CMK (cell line): ENCODE results near the gene PRKCE.

Experiments
- DNase-seq: peaks from one replicate; pipeline ENCODE4 v3.0.0-alpha.2; 2010; ENCODE audit warnings: low read depth

The PRKCE gene

GRCh38 chr2:45964223-45964841, 312.9 kb downstream of the PRKCE start:
- no peak for DNase-seq

- DNase-seq: no peak
Observed at GRCh38 chr2:45964906-45965305, 313.4 kb downstream of the PRKCE start.

GRCh38 chr2:45965871-45966498, 314.5 kb downstream of the PRKCE start:
- DNase-seq: no peak

- no peak for DNase-seq
Observed at GRCh38 chr2:45968946-45969584, 317.6 kb downstream of the PRKCE start.

GRCh38 chr2:45973426-45973825, 322.0 kb downstream of the PRKCE start:
- DNase-seq: no peak

- no peak for DNase-seq
Observed at GRCh38 chr2:45974056-45974455, 322.6 kb downstream of the PRKCE start.

GRCh38 chr2:45974762-45975408, 323.4 kb downstream of the PRKCE start:
- DNase-seq: no peak

- no peak for DNase-seq
Observed at GRCh38 chr2:45975752-45976517, 324.5 kb downstream of the PRKCE start.

GRCh38 chr2:45978302-45978859, 326.9 kb downstream of the PRKCE start:
- DNase-seq: no peak

- DNase-seq: no peak
Observed at GRCh38 chr2:45979065-45979464, 327.6 kb downstream of the PRKCE start.

- DNase-seq: no peak
Observed at GRCh38 chr2:45980161-45980865, 328.8 kb downstream of the PRKCE start.

- no peak for DNase-seq
Observed at GRCh38 chr2:45981384-45981930, 330.0 kb downstream of the PRKCE start.

GRCh38 chr2:45982096-45982495, 330.6 kb downstream of the PRKCE start:
- no peak for DNase-seq

- no peak for DNase-seq
Observed at GRCh38 chr2:45983213-45983612, 331.7 kb downstream of the PRKCE start.

GRCh38 chr2:45984366-45984765, 332.9 kb downstream of the PRKCE start:
- no peak for DNase-seq

GRCh38 chr2:45984896-45985473, 333.5 kb downstream of the PRKCE start:
- DNase-seq: no peak

- no peak for DNase-seq
Observed at GRCh38 chr2:45986509-45986908, 335.0 kb downstream of the PRKCE start.

GRCh38 chr2:45987856-45988255, 336.4 kb downstream of the PRKCE start:
- no peak for DNase-seq

- DNase-seq: no peak
Observed at GRCh38 chr2:45988879-45989278, 337.4 kb downstream of the PRKCE start.

- DNase-seq: no peak
Observed at GRCh38 chr2:45990131-45990530, 338.7 kb downstream of the PRKCE start.
